ENCODE measurements around the gene CDK19. TPM values are rescaled to one million over a fixed set of nuclear protein-coding genes. Genes with fewer than 3 reads are reported as not detected.

Gene CDK19
- polyA plus RNA-seq, 1 of the 3 experiments (the other 2 are of a cell fraction), result 6.5 TPM

DNA sequence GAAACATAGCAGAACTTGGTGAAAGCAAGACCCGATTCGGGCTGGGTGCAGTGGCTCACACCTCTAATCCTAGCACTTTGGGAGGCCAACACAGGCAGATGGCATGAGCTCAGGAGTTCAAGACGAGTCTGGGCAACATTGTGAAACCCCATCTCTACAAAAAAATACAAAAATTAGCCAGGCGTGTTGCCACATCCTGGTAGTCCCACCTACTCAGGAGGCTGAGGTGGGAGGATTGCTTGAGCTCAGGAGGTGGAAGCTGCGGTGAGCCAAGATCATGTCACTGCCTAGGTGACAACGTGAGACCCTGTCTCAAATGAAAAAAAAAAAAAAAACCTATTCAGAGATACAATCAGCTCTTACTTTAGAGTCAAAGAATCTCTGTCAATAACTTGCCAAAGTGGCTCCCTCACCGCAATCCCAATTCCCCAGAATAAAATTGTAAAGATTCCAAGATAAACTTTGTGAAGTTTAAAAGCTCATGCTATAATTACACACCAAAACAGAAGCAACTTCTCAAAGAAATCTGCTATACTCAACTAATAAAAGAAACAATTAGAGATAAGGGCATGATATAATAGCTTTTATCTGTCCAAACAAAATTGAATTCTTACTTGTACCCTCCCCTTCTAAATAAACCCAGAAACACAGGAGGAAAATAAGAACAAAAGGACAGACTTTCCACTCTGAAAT lies 33.6 kb downstream of the CDK19 start (continued):
- TF ChIP-seq FOSL2 (IDR thresholded peaks at IDR 0.05; ENCODE audit: borderline replicate concordance, low read depth), result no peak
- no peak for TF ChIP-seq MXI1 (IDR thresholded peaks at IDR 0.05; ENCODE audit: low read depth, low read length)
- no peak for TF ChIP-seq TAF1 (IDR thresholded peaks at IDR 0.05; ENCODE audit: borderline replicate concordance, low read depth, low read length)
- no peak for TF ChIP-seq SIN3A (IDR thresholded peaks at IDR 0.05; ENCODE audit: borderline replicate concordance, low read depth, low read length)
- TF ChIP-seq FOXM1 (IDR thresholded peaks at IDR 0.05; ENCODE audit: low read depth), result no peak
- TF ChIP-seq, protein P1, sequence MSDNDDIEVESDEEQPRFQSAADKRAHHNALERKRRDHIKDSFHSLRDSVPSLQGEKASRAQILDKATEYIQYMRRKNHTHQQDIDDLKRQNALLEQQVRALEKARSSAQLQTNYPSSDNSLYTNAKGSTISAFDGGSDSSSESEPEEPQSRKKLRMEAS (IDR thresholded peaks at IDR 0.05; ENCODE audit: low read depth), result no peak

GRCh38 chr6:110778333-110778732 lies 36.9 kb downstream of the CDK19 start:
- H3K9ac ChIP-seq, result no peak overlapping the region
- no peaks in the 10 kb centered on the region for H3K27me3 ChIP-seq (ENCODE audit: insufficient read depth)
- POLR2A ChIA-PET, result no interaction called here
- no peaks in the 10 kb centered on the region for H3K9me2 ChIP-seq
- no peak for TF ChIP-seq RAD21 (IDR thresholded peaks at IDR 0.05; ENCODE audit: low read length)
- TF ChIP-seq YY1 (IDR thresholded peaks at IDR 0.05; ENCODE audit: low read depth), result no peak
- no peak for TF ChIP-seq EZH2phosphoT487 (IDR thresholded peaks at IDR 0.05; ENCODE audit: borderline replicate concordance, low read depth)
- TF ChIP-seq NRF1 (IDR thresholded peaks at IDR 0.05; ENCODE audit: low read depth, low read length), result no peak
- TF ChIP-seq TAF1 (IDR thresholded peaks at IDR 0.05; ENCODE audit: borderline replicate concordance, low read depth, low read length), result no peak
- no peak for TF ChIP-seq EP300 (IDR thresholded peaks at IDR 0.05; ENCODE audit: borderline replicate concordance in 1 of 2, low read depth in 1 of 2, low read length in 1 of 2)
- no peak for TF ChIP-seq GATA2 (CRISPR knock-in tag; IDR thresholded peaks at IDR 0.05)
- no peak for TF ChIP-seq RCOR1 (IDR thresholded peaks at IDR 0.05; ENCODE audit: low read length)
- no peak for TF ChIP-seq RXRA (IDR thresholded peaks at IDR 0.05; ENCODE audit: borderline replicate concordance, low read depth)
- TF ChIP-seq GABPA (IDR thresholded peaks at IDR 0.05; ENCODE audit: low read depth), result no peak
- TF ChIP-seq FOSL2 (IDR thresholded peaks at IDR 0.05; ENCODE audit: borderline replicate concordance, low read depth), result no peak
- no peak for TF ChIP-seq SMC3 (IDR thresholded peaks at IDR 0.05; ENCODE audit: low read depth, low read length)
- H2AFZ ChIP-seq (ENCODE audit: low read depth), result no peak overlapping the region
- CTCF ChIA-PET, result no interaction called here
- H3K4me3 ChIP-seq (ENCODE audit: low read depth in 2 of 2, low read length in 1 of 2), result no peak overlapping the region
- H3K4me1 ChIP-seq (ENCODE audit: control insufficient read depth in 1 of 2, insufficient read depth in 2 of 2, low read depth in 1 of 2, low read length in 1 of 2), result peaks cover 0 to 3% of the 10 kb centered on the region in 2 experiments; a peak in 1 of 4 replicates
- no peak overlapping the region for H3K27ac ChIP-seq (ENCODE audit: low read depth in 2 of 2, low read length in 1 of 2)
- no peak for DNase-seq
- WGBS (ENCODE audit: low lambda C conversion rate), result 100% methylated on average over 1 of the region's 1 CpG
- H3K79me2 ChIP-seq (ENCODE audit: insufficient read depth), result peaks cover 59% of the 10 kb centered on the region; the same call in 1 of the 2 replicates
- 0 out of 2 replicates have a peak, but pooled peaks cover 10% of the 10 kb centered on the region for H4K20me1 ChIP-seq (ENCODE audit: insufficient read depth)
- H3K4me2 ChIP-seq, result no peak overlapping the region
- no peaks in the 10 kb centered on the region for H3F3A ChIP-seq (replicated peaks; ENCODE audit: insufficient read depth)
- H3K36me3 ChIP-seq (replicated peaks in 1 of 2; ENCODE audit: control insufficient read depth in 1 of 2, insufficient read depth in 2 of 2, low read length in 1 of 2), result no peaks in the 10 kb centered on the region
- no peaks in the 10 kb centered on the region for H3K9me3 ChIP-seq

- no peaks in the 10 kb centered on the region for H3K27me3 ChIP-seq (ENCODE audit: insufficient read depth)
- ChIA-PET CTCF (no interaction called here), POLR2A (no interaction called here)
- no peaks in the 10 kb centered on the region for H3F3A ChIP-seq (replicated peaks; ENCODE audit: insufficient read depth)
- TF ChIP-seq FOXM1 (IDR thresholded peaks at IDR 0.05; ENCODE audit: low read depth) (no peak), NFIC (IDR thresholded peaks at IDR 0.05; ENCODE audit: borderline replicate concordance) (no peak), PBX3 (IDR thresholded peaks at IDR 0.05) (no peak), FOXJ3 (CRISPR knock-in tag; IDR thresholded peaks at IDR 0.05) (no peak)
- peaks cover 53% of the 10 kb centered on the region; the same call in 1 of the 2 replicates for H3K79me2 ChIP-seq (ENCODE audit: insufficient read depth)
- H3K9me3 ChIP-seq, result no peaks in the 10 kb centered on the region
- whole genome bisulfite sequencing (ENCODE audit: low lambda C conversion rate), result 89% methylated on average over 2 of the region's 2 CpGs
- H3K9me2 ChIP-seq, result no peaks in the 10 kb centered on the region
- H3K4me1 ChIP-seq (ENCODE audit: control insufficient read depth in 1 of 2, insufficient read depth in 2 of 2, low read depth in 1 of 2, low read length in 1 of 2), result peaks cover 0 to 3% of the 10 kb centered on the region in 2 experiments; a peak in 1 of 4 replicates
- H3K36me3 ChIP-seq (replicated peaks in 1 of 2; ENCODE audit: control insufficient read depth in 1 of 2, insufficient read depth in 2 of 2, low read length in 1 of 2), result no peaks in the 10 kb centered on the region
- H3K9ac ChIP-seq, result no peak overlapping the region
- 0 out of 2 replicates have a peak, but pooled peaks cover 10% of the 10 kb centered on the region for H4K20me1 ChIP-seq (ENCODE audit: insufficient read depth)
- H3K27ac ChIP-seq (ENCODE audit: low read depth in 2 of 2, low read length in 1 of 2), result no peak overlapping the region
- DNase-seq, result no peak
- H2AFZ ChIP-seq (ENCODE audit: low read depth), result no peak overlapping the region
- H3K4me2 ChIP-seq, result no peak overlapping the region
- no peak overlapping the region for H3K4me3 ChIP-seq (ENCODE audit: low read depth in 2 of 2, low read length in 1 of 2)
Measured at GRCh38 chr6:110777636-110778035, 37.6 kb downstream of the CDK19 start.

Measured in SK-N-SH (cell line).